GM21825 (cell line): ENCODE measurements around the gene PHF19.

Experiments
- ATAC-seq: cut with Tn5 transposase; IDR thresholded peaks from one replicate; pipeline ENCODE4 v1.9.1; 2021; ENCODE audit warnings: mild to moderate bottlenecking, moderate library complexity; ENCODE audit not compliant: unreplicated experiment

PHF19 gene

DNA sequence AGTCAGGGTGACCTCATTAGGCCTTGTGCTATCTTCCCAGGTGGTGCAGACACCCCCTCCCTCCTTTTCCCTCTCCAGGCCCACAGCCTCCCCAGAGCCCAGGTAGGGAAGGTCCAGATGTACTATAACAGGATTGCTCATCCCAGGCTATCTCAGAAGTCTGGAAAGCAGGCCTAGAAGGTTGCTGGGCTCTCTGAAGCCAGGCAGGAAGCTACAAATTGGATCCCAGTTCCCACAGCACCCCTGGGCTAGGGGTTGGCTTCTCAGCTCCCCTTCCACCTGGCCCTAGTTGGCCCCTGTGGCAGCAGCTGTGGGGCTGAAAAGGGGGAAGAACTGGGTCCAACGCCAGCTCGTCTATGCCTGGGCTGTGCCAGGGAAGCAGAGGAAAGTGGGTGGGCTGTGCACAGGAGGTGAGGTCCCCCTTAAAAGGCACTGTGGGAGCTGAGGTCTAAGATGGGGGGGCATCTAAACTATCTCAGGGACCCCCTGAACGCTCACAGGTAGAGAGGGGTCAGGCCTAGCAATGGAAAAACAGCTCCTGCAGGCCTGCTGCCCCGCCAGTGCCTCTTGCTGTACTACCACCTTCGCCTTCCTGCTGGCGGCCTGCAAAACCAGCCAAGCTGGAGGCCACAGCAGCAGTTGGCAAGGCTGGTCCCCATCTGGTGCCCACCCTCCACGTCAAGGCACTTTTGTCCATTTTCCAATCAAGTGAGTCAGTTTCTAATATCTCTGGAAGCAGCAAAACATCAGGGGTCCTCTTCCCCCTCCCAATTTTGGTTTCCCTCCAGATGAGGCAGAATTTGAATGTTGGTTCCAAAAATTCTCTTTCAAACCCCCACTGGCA is 20.9 kb downstream of the PHF19 start:
- no peak for ATAC-seq

DNA sequence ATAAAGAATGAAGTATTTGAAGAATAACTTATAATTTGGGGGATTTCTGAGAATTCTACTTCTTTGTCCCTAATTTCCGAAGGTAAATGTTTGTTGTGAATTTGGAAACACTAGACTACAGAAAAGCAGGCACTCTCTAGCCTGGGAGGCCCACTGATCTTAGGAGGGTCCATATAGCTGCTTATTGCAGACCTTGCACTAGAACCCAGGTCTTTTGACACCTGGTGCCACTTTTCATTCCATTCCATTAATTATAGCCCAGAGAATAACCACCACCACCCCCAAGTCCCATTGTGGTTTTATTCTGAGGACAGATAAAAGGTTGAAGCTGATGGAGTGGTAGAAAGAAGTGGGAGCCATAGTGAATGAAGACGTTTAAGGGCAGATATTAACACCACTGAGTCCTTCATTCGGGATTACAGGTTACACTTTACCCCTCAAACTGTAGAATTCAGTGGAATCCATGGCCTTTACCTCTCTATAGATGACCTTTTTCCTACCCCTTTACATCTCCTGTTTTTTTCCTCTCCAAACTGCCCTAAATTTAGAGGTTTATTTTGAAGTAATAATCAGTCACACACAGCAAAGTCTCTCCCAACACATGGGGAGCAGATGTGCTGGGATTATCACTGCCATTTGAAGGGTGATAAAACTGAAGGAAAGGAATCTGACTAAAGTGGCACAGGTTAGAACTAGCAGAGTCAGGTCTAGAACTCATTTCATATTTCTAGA is 22.2 kb downstream of the PHF19 start:
- ATAC-seq = no peak

DNA sequence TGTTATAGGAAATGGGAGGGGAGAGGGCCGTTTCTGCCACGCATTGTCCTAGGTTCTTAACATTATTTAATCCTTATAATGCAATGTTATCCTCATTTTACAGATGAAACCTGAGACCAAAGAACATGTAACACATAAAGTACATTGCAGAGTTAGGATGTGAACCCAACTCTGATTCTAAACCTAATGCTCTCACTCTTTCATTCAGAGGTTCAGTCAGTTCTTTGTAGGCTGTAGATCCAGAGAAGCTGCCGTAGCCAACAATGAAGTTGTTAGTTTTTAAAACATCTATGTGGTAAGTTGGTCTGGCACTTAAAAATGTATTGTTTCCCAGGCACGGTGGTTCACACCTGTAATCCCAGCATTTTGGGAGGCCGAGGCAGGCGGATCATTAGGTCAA is 23.8 kb downstream of the PHF19 start:
- ATAC-seq = no peak

DNA sequence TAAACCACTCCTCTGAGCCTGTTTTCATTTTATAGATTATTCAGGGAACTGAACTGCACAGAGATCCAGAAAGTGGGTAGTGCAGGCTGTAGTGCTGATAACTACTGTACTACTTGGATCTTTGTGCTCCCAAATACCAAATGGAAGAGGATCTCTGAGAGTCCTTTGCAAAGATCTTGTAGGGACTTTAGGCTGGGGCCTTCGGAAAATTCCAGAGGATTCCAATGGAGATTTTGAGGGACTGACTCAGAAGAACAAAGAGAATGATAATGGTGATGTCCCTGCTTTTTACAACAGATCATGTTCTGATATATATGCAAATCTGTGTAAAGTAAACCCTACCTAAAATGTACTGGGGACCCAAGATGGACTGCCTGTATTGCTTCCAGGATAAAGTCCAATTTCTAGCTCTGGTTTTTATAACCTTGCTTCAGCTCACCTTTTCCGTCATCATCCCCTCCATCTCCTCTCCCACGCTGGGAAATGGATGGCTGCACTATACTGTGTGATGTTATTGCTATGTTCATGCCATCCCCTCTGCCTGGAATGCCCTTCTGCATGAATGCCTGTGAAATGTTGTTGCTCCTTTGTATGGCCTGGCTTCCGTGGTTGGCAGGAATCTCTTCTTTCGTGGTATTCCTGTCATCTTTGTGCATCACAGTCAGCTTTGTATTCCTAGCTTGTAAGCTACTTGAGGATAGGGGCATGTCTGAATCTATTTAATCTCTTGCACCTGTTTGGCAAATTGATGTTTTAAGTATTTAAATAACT is 24.6 kb downstream of the PHF19 start:
- ATAC-seq = no peak

DNA sequence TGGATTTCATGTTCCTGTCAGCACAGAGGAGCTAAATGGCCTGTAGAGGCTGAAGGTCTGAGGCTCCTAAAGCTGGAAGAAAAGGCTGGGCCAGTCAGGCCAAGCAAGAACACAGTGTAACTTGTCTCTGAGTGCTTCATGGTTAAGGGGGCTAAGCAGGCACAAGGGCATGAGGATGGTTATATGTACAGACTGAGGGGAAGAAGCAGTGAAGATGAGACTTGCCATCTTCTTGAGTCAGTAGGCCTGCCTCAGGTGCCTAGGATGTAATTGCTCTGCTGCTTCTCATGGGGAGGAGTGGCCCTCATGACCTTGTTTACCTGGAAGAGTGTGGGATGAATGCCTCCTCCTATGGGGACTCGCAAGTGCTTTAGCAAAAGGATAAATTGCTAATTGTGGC is 25.5 kb downstream of the PHF19 start:
- no peak for ATAC-seq

DNA sequence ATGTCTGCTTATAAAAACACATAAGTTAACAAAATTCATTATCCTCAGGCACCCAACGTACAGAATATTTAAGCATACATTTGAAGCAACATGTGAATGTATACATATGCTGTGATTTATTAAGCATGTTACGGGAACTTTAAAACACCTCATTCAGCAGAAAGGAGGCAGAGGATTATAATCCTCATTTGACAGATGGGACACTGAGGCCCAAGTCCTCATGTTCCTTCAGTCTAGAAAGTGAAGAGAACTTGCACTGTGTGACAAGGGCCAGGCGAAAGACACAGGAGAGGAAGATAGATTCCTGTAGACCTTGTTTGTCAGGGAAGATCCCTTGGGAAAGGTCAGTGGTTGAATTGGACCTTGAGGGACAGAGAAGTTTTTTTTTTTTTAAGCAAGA is 26.7 kb downstream of the PHF19 start:
- ATAC-seq = no peak

DNA sequence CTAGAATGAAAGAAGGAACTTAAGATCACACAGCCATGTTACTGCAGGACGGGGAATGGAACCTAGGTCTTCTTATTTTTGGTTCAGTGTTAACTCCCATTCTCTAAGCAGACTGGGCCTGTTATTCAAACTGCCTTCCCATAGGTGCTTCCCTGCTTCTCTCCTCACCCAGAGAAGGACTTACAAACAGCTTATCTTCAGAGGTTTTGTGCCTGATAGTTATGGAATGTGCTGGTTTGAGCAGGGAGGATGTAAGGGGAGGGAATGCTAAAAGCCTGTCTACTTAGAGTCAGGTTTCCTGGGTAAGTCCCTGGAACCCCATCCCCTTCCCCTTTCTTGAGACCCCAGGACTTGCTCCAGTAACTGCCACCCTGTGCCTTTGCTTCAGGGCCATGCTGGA is 30.1 kb downstream of the PHF19 start:
- no peak for ATAC-seq

DNA sequence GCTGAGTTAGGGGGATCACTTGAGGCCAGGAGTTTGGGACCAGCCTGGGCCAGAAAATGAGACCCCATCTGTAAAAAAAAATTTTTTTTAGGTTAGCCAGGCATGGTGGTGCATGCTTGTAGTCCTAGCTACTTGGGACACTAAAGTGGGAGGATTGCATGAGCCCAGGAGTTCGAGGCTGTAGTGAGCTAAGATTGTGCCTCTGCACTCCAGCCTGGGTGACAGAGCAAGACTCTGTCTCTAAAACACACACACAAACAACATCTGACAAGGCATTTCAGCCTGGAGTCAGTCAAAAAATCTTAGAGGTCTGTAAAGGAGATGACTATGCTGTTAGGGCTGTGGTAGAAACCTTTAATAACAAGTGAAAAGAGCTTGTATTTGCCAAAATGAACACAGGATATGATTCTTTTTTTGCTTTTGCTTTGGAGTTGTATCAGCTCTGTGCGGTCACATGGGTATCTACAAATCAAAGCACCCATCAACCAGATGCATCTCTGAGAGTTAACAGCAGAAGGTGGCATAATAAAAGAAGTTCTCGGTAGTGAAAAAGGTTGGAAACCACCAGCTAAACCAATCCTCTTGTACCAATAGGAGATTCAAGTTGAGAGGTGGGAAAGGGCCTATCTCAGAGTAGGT is 30.6 kb downstream of the PHF19 start:
- ATAC-seq = no peak

DNA sequence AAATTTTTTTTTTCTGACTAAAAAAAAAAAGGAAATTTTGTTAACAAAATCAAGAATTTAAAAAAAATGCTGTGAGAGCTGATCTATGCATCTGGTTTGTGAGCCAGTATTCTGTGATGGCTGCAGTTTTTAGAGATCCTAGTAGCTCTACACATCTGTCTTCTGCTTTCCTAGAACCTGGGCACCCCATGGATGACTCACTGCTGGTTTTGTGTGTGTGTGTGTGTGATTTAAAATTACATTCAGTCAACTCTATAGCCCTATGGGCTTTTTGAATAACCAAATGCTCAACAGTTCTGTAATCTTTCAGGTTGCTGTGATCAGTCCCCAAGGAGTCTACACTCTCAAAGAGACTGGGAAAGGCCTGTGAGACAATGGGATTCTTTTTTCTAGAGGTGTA is 31.7 kb downstream of the PHF19 start:
- ATAC-seq = no peak

DNA sequence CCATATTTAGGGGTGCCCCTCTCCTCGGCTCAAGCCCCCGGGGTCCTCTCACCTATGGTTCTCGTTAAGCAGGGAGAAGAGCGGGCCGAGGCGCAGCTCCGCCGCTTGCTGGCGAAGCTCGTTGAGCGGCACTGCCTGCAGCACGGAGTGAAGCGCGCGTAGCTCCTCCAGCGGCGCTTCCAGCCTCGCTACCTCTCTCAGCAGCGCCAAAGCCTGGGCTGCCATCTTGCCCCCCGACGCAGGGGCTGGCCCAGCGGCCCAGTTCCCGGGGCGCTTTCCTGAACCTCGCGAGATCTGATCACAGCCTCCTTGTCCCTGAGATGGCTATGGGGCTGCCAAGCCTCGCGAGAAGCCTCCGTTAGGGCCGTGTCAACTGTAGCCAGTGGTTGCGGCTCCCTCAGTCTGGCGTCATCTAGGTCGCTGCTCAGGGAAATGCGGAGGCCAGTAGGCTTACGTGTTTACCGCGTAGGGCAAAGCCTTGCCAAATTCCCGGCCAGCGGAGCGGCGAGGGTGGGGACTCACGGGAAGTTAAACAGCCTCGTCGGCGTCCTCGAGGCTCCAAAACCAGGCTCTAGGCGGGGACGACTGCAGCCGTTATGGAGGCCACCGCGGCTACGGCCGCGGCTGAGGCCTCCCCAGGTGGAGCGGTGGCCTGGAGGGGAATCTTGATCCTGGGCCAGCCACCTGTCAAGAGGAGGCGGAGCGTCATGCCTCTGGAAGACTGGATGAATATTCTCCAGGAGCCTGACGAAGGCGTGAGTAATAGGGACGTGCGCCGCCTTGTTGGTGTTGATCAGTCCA is 34.1 kb downstream of the PHF19 start, which contains the start of gene PSMD5:
Gene PSMD5 (minus strand): TSS at position 238 of the 801 bp plus-strand sequence. CDS start 13 bp downstream, at position 225.
- ATAC-seq = peak; percentile 99

DNA sequence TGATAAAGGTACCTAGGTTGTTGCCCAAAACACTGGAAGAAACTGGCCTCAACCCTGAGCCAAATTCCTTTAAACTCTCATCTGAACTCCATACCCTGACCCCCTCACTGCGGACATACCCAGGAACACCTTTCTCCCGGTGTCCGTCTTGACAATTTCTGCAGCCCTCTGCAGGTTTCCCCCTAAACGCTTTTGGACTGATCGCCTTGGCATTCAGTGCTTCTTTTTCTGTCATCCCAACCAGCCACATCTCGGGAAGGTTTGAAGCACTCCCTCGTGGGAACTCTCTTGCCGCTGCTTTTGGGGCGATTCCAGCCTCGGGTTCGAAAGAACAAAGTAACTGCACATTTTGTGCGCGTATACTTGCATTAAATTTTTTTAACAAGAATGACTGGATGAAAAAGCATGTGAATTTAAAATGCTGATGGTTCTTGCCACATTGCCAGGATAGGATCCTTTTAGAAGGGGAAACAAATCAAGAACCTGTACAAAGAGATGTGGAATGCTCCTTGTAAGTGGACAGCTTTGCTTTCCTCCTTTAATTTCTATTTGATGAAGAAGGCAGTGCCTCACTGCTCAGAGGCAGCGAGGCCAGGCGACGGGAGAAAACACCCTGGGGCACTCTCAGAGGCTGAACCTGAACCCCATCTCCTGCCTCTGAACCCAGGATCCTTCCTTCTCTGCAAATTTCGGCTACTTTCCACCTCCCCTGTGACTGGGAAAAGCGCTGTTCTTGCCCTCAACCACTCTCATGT is 34.9 kb downstream of the PHF19 start:
- ATAC-seq = no peak

DNA sequence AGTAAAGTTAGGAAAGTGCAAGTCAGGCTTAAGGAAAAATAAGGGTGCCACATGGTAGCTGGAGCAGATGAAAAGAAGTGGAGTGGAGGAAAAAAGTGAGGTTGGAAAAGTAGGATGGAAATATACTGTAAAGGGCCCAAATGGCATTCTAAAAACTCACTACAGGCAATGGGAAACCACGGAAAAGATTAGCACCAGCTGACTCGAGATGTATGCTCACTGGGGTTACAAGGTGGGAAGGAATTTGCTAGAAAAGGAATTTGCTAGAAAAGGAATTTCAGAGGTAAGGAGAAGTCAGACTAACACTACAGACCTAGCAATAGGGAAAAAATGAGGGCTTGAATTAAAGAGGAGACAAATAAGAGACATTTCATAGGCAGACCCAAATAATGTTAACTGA is 37.8 kb downstream of the PHF19 start:
- no peak for ATAC-seq

DNA sequence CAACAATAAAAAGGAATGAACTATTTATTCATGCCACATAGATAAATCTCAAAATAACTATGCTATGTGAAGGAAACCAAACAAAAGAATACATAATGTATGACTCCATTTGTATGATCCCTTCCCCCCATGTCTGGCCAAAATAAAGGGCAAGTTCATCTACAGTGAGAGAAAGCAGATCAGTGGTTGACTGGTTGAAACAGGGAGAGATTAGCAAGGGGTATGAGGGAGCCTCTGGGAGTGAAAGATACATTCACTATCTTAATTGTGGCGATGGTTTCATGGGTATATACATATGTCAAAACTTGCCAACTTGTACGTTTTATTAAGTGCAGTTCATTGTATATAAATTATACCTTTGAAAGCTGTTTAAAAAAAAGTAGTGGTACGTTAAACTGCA is 39.1 kb downstream of the PHF19 start:
- ATAC-seq = no peak

DNA sequence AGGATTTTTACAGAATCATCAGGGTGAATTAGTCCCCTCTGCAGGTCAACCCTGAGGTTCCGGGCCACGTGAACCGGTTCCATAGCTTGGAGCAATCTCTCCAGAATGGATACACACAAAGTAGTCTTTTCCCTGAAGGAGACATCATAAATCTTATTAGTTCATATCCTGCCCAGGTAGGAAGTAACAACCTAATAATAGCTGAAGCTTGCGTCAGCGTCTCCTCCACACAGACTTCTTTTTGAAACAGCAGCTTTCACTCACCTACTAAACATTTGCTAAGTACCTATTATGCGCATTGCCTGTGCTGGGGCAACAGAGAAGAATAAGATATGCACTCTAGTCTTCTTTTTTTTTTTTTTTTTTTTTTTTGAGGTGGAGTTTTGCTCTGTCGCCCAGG is 43.7 kb downstream of the PHF19 start:
- no peak for ATAC-seq

DNA sequence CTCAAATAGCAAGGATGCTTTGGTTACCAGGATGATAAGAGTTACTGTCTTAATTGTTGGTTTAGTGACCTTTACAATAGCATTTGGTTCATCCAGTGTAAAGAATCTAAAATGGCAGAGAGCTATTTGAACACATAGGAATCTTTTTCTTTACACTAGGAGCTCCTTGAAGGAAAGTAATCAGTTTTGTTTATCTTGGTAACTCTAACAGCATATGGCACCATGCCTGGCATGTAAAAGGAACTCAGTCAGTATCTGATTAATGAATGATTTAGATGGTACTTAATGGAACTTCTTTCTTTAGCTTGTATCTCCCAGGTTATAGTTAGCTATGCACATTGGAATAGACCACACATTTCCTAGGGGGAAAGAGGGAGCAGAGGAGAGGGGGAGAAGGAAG is 44.2 kb downstream of the PHF19 start:
- ATAC-seq = no peak

DNA sequence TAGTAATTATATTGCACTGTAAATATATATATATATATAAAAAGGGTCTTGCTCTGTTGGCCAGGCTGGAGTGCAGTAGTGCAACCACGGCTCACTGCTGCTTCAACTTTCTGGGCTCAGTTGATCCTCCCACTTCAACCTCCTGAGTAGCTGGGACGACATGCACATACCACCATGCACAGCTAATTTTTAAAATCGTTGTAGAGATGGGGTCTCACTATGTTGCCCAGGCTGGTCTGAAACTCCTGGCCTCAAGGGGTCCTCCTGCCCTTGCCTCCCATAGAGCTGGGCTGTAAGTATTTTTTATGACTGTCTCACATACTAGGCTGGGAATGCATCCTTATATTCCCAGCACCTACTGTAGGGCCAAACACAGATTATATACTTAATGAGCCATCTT is 46.1 kb downstream of the PHF19 start:
- no peak for ATAC-seq

DNA sequence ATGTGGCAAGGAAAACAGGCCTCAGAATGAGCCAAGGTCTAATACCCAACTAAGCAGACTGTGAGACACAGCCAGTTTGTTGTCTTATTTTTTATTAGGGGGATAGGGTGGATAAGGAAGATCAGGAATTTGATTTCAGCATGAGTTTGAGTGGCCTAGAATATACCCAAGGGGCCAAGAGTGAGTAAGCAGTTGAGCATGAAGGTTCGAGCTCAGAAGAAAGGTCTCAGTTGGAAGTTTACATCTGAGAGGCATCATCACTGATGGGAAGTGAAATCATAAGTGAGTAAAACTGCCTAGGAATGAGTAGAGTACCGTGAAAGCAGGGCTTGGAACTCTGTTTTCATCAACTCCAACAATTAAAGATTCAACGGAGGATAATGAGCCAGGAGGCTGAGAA is 46.8 kb downstream of the PHF19 start:
- ATAC-seq = no peak

DNA sequence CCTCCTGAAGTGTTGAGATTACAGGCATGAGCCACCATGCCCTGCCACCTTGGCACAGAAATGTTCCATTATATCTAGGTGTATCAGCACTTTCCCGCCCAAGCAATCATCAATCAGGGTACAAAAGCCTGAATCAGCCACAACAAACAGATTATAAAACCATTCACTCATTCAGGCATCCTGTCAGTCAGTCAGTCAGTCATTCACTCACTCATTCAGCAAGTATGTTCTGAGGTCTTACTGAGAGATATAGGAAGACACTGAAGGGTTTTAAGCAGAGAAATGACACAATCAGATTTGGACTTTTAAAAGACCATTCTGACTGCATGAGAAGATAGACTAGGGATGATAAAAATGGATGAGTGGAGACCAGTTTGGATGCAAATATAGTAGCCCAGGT is 47.3 kb downstream of the PHF19 start:
- ATAC-seq = no peak

DNA sequence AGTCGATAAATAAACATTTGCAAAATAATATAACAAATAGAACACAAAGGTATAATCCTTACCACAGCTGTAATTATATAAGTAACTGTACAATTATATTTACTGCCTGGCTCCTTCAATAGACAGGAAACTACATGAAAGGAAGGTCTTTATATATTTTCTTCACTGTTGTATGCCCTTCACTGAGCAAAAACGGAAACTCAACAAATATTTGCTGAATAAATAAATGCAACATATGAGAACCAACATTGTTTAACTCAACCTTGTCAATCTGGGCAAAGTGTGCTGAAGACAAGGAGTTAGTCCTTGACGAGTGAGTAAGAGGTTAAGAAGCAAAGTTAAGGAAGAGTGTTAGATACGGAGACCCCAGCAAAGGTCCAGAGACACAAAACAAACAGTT is 56.9 kb downstream of the PHF19 start:
- ATAC-seq = no peak

DNA sequence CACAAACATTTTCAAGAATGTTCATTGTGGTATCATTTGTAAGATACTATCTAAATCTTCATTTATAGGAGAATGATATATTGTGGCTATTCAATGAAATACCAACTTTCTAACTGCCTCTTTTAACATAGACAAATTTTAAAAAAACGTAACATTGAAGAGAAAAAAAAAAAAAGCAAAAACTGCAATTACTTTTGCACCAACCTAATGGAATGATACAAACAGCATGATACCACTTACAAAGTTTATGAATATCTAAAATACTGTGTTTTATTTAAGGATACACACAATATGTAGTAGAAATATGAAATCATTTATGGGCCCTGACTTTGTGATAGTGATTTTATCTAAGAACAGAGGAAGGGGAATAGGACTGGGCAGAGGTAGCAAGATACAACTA is 58.4 kb downstream of the PHF19 start:
- ATAC-seq = no peak
